GM18507 (cell line): ENCODE results near the gene NEK5.

Experiments used
- DNase-seq: peaks from one replicate; pipeline ENCODE4 v3.0.0; 2011; ENCODE audit warnings: low read depth; ENCODE audit not compliant: insufficient read length; ENCODE audit errors: extremely low spot score
- FAIRE-seq: peaks from 2 replicates; lab custom pipeline; 2011; peaks lifted over from hg19 to GRCh38; lab: Jason Lieb, UNC

Gene NEK5

GRCh38 chr13:51997641-51998330 lies 131.1 kb downstream of the NEK5 start:
- DNase-seq = no peak
- FAIRE-seq = no peak

- FAIRE-seq (no peak), DNase-seq (no peak)
Observed at GRCh38 chr13:51997186-51997585, 131.7 kb downstream of the NEK5 start.

DNA sequence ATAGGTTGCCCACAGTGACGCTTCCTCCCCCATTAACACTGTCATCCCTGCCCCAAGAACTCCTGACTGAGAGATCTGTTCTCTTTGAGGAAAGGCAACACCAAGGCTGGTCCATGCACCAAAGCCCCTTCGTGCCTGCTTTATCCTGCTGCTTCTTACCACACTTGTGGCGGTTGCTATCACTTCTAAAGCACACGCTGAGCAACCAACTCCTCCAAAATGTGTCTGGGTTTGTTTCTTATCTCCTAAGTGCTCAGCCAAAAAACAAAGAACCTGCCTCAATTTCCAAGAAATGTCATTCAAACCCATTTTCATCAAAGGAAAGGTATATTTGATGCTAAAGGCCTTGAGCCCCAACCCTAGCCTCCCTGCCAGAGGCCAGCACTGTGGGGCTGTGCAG lies 132.2 kb downstream of the NEK5 start:
- no peak for FAIRE-seq
- no peak for DNase-seq

GRCh38 chr13:51995677-51996551 lies 133.0 kb downstream of the NEK5 start:
- FAIRE-seq = no peak
- DNase-seq = no peak

DNA sequence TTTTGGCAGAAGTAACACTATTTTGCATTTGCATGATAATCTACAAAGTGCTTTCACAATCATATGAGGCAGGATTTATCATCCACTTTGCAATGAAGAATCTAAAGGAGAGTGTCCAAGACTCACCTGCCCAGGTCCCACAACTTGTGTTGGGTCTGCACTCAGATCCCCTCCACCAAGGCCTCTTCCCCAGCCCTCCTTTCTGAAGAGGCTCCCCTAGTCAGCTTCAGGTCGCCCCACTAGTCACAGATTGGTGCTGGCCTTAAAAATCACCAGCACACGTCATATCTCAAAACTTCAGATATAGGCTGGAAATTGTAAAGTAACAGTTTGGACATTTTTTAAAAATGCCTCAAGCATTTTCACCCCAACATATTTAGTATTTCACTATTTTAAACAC lies 135.2 kb downstream of the NEK5 start:
- no peak for DNase-seq
- no peak for FAIRE-seq

DNA sequence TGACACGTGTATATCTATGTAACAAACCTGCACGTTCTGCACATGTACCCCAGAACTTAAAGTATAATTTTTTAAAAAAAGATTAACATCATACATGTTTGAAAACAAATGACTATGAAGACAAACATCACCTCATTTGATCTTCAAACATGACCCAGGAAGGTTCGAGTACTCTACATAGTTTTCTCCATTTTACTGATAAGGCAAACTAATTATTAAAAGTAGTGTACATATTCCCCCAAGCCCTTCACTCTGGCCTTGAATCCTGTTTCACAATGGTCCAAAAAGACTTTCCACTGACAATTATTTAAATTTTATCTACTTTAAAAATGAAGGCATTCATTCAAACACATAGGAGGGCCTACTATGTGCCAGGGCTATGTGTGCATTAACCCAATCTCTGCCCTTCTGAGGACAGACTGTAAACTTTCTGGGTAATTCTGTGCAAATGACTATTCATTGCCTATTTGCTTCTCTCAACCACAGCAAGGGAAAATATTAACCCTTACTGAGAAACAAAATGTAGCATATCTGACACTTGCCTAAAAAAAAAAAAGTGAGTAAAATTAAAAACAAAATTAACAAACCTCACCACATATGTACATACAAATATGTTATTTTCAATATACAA lies 139.8 kb downstream of the NEK5 start:
- FAIRE-seq (no peak), DNase-seq (no peak)
